Subcutaneous adipose tissue (tissue), 4 donors: ENCODE results near the gene SLC27A4. TPM values are rescaled to one million over a fixed set of nuclear protein-coding genes. Genes with fewer than 3 reads are reported as not detected.

ENCODE experiments used
- CTCF ChIP-seq: fragments of 450-650 bp; IDR thresholded peaks from one replicate; pipeline ENCODE4 v1.5.1; 2016; ENCODE audit warnings: low read depth, mild to moderate bottlenecking, control low read depth, antibody characterized with exemption, moderate library complexity
- total RNA-seq, 4 donors: library from RNA; depleted of rRNA; stranded (reverse); fragments of >200 nt; gene quantifications; one replicate each; pipeline ENCODE4 v1.1.0, GENCODE V29; 2016

SLC27A4 gene
- total RNA-seq, 4 donors from 2014 or later = 10.1 to 17.3 (median 12.3) TPM

GRCh38 chr9:128405780-128406171 lies 65.4 kb downstream of the SLC27A4 start:
- TF ChIP-seq CTCF = no peak

- no peak for TF ChIP-seq CTCF
Observed at GRCh38 chr9:128406848-128407391, 66.6 kb downstream of the SLC27A4 start.

GRCh38 chr9:128408963-128409431 lies 68.7 kb downstream of the SLC27A4 start:
- TF ChIP-seq CTCF = no peak

- TF ChIP-seq CTCF = no peak
Observed at GRCh38 chr9:128409450-128409849, 69.1 kb downstream of the SLC27A4 start.

- TF ChIP-seq CTCF = no peak
Observed at GRCh38 chr9:128409978-128410377, 69.7 kb downstream of the SLC27A4 start.

Other genes starting within 250 kb of the SLC27A4 start
- gene PTGES2, start 212.8 kb upstream of the SLC27A4 start, total RNA-seq = 10 to 100 TPM; 24.5 to 40.3 (median 25.8) TPM
- gene LCN2, start 191.1 kb upstream of the SLC27A4 start, total RNA-seq = 1 to 10 TPM in 1 of 4 donors, not detected in 3; 1.6 TPM
- 100 to 1,000 TPM in 3 of 4 donors, 10 to 100 TPM in 1; 57.7 to 307 (median 228) TPM for gene BBLN, start 180.3 kb upstream of the SLC27A4 start, total RNA-seq
- 100 to 1,000 TPM in 1 of 4 donors, 10 to 100 TPM in 3; 46.0 to 103 (median 59.9) TPM for gene CIZ1, start 149.0 kb upstream of the SLC27A4 start, total RNA-seq
- gene DNM1, start 137.1 kb upstream of the SLC27A4 start, total RNA-seq = 10 to 100 TPM; 22.8 to 53.5 (median 44.5) TPM
- 100 to 1,000 TPM in 2 of 4 donors, 10 to 100 TPM in 2; 70.0 to 123 (median 86.2) TPM for gene GOLGA2, start 64.5 kb upstream of the SLC27A4 start, total RNA-seq
- 10 to 100 TPM; 25.6 to 28.6 (median 26.9) TPM for gene SWI5, start 64.3 kb upstream of the SLC27A4 start, total RNA-seq
- gene TRUB2, start 18.1 kb upstream of the SLC27A4 start, total RNA-seq = 10 to 100 TPM in 1 of 4 donors, 1 to 10 TPM in 3; 7.2 to 10.5 (median 8.7) TPM
- 10 to 100 TPM; 20.1 to 51.1 (median 23.2) TPM for gene COQ4, start 17.7 kb upstream of the SLC27A4 start, total RNA-seq
- gene URM1, start 30.8 kb downstream of the SLC27A4 start, total RNA-seq = 10 to 100 TPM; 17.8 to 20.9 (median 19.7) TPM
- 10 to 100 TPM in 3 of 4 donors, 1 to 10 TPM in 1; 8.3 to 34.7 (median 31.4) TPM for gene CERCAM, start 80.3 kb downstream of the SLC27A4 start, total RNA-seq
- gene ODF2, start 115.5 kb downstream of the SLC27A4 start, total RNA-seq = 10 to 100 TPM; 13.4 to 22.2 (median 16.5) TPM
- 10 to 100 TPM; 21.0 to 33.0 (median 23.4) TPM for gene GLE1, start 164.2 kb downstream of the SLC27A4 start, total RNA-seq
- gene SPTAN1, start 212.1 kb downstream of the SLC27A4 start, total RNA-seq = 100 to 1,000 TPM; 185 to 310 (median 275) TPM